Astrocyte of the spinal cord (primary cell): ENCODE measurements around the gene KPNA6.

ENCODE experiments used
- DNase-seq: peaks from one replicate; pipeline ENCODE4 v3.0.0; 2011; ENCODE audit warnings: low read depth, low spot score
- H3K4me3 ChIP-seq: 2 replicates; pipeline ENCODE4 v1.5.1; 2011; ENCODE audit warnings: low read depth, mild to moderate bottlenecking, low read length, moderate library complexity
- CTCF ChIP-seq: IDR thresholded peaks from 2 replicates; pipeline ENCODE4 v1.5.1; 2012; ENCODE audit warnings: low read depth, mild to moderate bottlenecking, low read length, inconsistent platforms
- in situ Hi-C: cut with HindIII; loops from 2 replicates; pipeline ENCODE4 v1.10.0; 2017; ENCODE audit warnings: low sequenced_read_pairs

Gene KPNA6

DNA sequence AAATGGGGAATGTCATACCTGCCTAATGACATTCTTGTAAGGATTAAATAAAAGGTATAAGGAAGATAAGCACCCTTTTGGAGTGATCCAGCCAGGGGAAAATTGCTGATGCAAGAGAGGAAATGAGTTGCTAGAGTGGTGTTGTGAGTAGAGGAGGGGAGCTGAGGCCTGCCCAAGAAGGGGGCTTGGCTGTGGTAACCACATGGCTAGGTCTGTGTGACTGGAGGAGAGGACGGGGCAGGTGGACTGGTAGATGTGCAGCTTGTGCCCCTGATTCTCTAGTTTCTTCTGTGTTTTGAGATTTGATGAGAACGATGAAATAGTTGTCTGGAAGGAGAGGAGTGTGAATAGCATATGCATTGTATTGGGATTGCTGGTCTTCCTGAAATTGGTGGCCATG is 78.2 kb downstream of the KPNA6 start:
- in situ Hi-C loops, result no loop called here
- DNase-seq, result no peak
- H3K4me3 ChIP-seq, result no peak overlapping the region
- TF ChIP-seq CTCF, result no peak

DNA sequence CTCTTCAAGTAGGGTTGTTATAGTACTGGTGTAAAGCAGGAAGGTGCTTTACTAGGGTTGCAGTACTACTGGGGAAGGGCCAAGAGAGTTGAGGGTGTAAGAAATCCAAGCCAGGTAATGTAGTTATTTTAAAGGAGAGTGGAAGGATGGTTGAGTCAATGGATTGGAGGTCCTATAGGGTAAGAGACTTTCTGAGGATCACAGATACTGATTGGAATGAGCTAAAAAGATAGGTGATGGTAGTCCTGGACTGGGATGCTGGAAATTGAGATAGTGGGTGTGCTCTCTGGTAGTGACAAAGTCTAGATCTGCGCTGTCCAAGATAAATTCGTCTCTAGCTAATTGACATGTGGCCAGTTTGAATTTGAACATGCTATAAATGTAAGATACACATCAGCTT is 78.6 kb downstream of the KPNA6 start:
- no peak for TF ChIP-seq CTCF
- in situ Hi-C loops, result no loop called here
- no peak for DNase-seq
- H3K4me3 ChIP-seq, result no peak overlapping the region

DNA sequence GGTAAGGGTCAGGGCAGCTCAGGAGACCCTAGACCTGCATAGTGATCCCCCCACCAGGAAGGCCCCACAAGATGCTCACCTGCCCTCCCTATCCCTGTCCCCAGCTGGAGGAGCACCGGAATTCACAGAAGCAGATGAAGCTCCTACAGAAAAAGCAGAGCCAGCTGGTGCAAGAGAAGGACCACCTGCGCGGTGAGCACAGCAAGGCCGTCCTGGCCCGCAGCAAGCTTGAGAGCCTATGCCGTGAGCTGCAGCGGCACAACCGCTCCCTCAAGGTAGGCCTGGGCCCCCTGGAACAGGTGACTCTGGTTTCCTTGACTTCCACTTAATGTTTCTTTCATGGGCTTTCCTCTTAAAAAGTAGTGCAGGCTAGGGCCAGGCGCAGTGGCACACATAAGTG is 80.0 kb downstream of the KPNA6 start:
- no peak for DNase-seq
- in situ Hi-C loops, result no loop called here
- TF ChIP-seq CTCF, result no peak
- H3K4me3 ChIP-seq, result no peak overlapping the region

DNA sequence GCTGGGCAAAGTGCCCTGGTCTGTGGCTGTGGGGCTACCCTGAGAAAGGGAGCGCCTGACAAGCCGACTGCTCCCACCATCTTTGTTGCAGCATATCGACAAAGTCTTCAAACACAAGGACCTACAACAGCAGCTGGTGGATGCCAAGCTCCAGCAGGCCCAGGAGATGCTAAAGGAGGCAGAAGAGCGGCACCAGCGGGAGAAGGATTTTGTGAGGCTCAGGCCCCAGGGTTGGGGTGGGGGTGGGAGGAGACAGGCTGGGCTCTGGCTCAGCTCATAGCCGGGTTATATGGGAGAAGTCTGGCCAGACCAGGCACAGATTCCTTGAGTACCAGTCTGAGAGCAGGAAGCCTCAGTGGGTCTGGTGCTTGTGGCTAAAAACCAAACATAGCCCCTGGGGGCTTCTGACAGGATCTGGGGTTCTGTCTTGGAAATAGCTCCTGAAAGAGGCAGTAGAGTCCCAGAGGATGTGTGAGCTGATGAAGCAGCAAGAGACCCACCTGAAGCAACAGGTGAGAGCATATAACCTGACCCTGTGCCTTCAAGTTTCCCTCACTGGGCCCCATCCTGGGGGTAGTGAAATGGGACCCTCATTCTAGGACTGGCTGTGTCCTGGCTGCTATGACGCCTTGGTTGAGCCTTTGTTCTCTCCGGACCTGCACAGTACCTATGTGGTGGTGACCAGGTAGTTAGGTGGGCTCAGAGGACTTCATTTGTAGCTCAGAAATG is 84.5 kb downstream of the KPNA6 start:
- no peak for TF ChIP-seq CTCF
- in situ Hi-C loops, result no loop called here
- H3K4me3 ChIP-seq, result no peak overlapping the region
- DNase-seq, result no peak

GRCh38 chr1:32194984-32195383 is 87.1 kb downstream of the KPNA6 start:
- DNase-seq, result no peak
- in situ Hi-C loops, result no loop called here
- H3K4me3 ChIP-seq, result no peak overlapping the region
- TF ChIP-seq CTCF, result no peak

DNA sequence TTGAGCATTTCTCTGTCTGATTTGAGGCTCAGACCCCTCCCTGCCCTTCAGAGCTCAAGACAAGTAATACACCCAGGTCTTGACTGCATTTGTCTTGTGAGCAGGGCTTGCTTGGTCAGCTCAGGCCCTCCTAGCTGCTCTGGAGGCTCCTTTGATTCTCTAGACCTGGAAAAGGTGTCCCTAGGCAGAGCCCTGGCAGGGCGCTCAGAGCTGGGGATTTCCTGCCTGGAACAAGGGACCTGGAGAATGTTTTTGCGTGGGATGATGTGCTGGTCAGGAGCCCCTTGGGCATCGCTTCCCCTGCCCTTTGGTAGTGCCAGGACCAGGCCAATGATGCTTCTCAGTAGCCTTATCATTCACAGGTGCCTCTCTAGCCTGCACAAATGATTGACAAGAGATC is 87.7 kb downstream of the KPNA6 start:
- TF ChIP-seq CTCF, result no peak
- in situ Hi-C loops, result no loop called here
- DNase-seq, result no peak
- no peak overlapping the region for H3K4me3 ChIP-seq
